NK-92 (cell line): ENCODE data around the gene TRAPPC5.

ENCODE experiments used
- DNase-seq: peaks from one replicate; lab custom pipeline; 2025; ENCODE audit not compliant: unreplicated experiment; lab: John Stamatoyannopoulos, UW

The TRAPPC5 gene

DNA sequence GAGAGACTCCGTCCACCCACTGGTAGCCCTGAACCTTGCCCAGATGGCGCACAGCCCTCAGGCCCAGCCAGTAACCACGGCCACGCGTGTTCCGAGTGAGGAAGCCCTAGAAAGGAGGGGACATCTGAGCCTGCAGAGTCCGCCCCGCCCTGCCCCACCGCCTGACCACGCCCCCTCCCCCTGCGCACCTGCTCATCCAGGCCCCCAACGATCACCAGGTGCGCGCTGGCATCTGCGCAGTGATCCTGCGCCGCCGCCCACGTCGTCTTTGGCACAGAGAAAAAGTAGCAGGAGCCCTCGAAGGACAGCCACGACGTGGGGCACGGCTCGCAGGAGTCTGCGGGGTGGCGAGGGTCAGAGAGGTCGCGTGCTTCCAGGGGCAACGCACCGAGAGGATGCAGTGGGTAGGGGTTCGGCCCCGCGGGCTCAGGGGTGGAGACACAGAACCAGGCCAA lies 49.2 kb downstream of the TRAPPC5 start:
- no peak for DNase-seq

DNA sequence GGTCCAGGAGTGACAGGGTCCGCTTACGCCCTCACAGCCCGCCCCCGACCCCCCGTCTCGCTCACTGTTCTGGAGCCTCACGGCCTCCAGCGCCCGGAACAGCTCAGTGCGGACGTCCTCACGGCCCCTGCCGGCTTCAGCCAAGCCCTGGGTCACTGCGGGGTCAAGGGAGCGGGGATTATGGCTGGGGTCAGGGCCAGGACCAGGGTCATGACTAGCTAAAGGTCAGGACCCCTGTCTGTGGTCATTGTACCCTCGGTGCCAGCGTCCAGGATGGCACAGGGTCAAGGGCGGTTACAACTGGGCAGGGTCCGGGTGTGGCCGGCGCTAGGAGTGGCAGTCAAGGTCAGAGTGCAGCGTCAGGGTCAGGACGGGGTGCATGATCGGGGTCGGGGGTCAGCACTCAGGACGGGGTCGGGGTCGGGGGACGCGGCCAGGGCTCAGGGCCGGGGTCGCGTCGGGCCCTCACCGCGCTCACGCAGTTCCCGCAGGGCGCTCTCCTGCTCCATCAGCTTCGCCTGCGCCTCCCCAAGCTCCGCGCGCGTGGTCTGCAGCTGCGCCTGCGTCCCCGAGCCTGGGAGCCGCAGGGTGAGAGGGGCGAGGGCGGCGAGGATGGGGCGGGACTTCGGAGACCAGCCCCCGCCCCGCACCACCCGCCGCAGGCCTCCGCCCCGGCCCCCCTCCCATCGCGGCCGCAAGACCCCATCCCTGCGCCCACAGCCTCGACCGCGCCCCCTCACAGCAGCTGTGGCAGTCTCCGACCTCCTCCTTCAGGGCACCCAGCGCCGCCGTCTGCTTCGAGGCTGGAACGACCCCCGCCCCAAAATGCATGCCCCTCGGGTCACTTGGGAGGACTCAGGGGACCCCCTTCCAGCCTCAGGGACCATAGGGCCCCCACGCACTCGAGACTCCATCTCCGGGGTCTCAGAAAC lies 49.9 kb downstream of the TRAPPC5 start:
- DNase-seq: no peak

DNA sequence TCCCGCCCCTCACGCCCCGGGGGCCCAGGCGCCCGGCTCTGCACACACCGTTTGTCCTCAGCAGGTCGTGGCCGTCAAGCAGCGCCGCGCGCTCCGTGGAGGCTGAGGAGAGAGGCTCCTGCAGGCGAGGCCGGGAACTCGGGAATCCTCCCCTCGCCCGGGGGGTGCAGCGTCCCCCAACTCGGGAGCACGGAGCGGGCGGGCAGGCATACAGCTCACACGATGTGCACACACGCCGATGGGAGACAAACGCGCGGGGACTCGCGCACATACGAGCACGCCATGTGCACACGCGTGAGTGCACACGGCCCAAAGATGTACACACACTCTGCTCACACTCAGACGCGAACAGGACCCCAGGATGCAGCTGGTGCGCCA lies 50.6 kb downstream of the TRAPPC5 start:
- DNase-seq: no peak

DNA sequence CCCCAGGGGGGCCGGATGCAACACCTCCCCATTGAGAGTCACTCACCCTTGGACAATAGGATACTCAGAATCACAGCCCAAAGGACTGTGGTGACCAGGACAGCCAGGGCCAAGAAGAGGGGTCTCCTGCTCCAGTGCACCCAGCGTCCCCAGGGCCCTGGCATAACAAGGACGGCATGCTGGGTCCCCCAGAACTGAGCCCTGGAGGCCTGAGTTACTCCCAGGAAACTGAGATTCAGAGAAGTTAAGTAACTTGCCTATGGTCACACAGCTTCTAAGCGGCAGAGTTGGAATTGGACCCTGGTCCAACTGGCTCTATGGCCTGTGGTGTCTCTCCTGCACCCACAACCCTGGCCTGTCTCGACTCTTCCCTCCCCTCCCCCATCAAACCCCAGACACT lies 51.0 kb downstream of the TRAPPC5 start:
- no peak for DNase-seq

DNA sequence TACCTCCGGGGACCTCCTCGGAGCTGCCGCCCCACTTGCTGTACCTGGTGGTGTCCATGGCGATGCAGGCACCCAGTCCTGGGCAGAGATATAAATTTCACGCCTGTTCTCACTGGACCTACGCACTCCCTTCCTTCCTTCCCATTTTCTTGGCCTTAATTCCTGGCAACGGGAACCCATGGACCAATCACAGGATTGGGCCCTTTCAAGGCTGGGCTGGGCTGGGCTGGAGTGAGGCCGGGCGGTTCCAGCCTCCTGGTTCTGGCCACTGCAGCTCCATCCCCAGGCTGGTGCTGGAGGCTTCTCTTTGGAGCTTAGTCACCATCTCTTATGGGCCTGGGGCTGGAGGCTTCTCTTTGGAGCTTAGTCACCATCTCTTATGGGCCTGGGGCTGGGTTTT lies 51.4 kb downstream of the TRAPPC5 start, which contains the start of gene CLEC4G:
CLEC4G (minus strand) TSS at position 66 of the 400 bp plus-strand sequence; CDS start at position 58, 8 bp downstream.
- no peak for DNase-seq

DNA sequence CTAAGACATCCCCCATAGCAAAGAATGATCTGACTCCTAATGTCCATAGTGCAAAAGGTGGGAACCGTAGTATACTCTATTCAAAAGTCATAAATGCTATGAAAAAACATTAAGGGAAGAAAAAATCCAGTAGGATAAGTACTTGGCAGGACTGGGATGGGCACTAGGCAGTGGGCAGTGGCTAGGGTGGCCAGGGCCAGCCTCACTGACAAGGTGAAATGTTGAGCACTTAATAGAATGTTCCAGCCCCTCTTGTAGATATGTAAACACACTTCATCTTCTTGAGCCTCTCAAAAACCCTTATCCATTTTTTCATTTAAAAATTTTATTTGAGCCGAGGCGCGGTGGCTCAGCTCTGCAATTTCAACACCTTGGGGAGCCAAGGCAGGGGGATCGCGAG lies 52.7 kb downstream of the TRAPPC5 start:
- no peak for DNase-seq

DNA sequence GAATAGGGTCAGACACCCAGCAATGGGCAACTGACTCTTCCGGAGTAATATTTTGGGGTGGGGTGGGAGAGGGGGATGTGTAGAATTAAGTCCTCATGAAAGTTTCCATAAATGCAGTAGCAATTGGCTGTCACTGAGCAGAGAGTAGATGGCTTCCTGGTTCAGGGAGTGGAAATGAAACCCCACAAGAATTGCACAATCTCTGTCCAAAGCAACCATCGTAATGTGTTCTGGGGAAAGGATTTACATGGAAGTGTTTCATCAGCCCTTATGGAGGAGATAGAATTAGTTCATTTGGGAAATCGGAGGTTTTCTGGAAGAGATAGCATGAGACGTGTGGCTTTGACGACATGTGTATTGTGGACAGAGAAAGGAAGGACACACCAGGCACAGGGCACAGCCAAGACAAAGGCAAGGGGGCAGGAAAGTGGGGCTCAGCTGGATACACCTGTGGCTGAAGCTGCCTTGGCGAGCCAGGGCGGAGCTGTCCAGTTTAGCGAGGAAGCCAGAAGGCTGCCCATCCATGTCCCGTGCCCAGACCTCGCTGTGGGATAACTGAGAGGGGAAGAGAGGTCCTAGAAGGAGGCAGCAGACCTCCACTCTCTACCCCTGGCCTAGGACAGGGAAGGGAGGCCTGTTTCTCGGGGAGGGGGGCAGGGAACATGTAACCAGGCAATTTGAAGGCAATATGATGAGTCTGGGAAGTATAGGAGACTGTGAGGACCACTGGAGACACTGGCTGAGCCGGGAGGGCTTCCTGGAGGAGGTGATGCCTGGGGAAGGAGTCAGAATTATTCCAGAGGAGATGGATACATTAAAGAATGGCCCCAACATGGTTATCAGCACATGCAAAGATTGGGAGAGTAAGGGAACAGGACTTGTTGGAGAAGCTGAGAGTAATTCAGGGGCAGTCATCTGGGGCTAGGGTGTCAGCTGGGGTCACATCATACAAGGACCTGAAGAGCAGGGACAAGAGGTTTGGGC lies 53.9 kb downstream of the TRAPPC5 start:
- DNase-seq: no peak

DNA sequence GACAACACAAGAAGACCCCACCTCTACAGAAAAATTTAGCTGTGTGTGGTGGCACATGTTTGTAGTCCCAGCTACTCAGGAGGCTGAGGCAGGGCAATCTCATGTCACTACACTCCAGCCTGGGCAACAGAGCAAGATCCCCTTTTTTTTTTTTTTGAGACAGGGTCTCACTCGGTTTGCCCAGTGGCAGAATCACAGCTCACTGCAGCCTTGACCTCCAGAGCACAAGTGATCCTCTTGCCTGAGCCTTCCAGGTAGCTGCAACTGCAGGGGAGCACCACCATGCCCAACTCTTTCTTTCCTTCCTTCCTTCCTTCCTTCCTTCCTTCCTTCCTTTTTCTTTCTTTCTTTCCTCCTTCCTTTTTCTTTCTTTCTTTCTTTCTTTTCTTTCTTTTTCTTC lies 55.5 kb downstream of the TRAPPC5 start:
- no peak for DNase-seq

DNA sequence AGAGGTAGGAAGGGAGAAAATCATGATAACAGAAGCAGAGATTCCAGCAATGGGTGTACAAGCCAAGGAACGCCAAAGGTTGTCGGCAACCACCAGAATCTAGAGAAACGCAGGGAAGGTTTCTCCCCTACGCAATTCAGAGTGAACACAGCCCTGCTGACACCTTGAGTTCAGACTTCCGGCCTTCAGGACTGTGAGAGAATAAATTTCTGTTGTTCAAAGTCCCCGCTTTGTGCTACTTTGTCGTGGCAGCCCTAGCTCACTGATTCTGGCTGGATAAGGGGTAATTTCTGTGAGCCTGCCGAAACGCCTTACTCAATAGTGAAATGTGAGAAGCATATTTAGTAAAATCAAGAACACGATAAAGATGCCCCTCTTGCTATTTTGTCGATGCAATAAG lies 56.6 kb downstream of the TRAPPC5 start:
- DNase-seq: no peak
